ACHN (cell line): Measurements from ENCODE around the gene FAU.

Experiments used
- DNase-seq: peaks from one replicate; pipeline ENCODE4 v3.0.0-alpha.2; 2015
- in situ Hi-C: cut with HindIII; loops from 2 replicates; pipeline ENCODE4 v1.10.0; 2017; ENCODE audit warnings: low sequenced_read_pairs, low pct_ligation_motif_present, low pct_unique_long_range_greater_than_20kb

Gene FAU

GRCh38 chr11:65089621-65090020, 32.3 kb downstream of the FAU start:
- DNase-seq = no peak
- in situ Hi-C loops = no loop called here

DNA sequence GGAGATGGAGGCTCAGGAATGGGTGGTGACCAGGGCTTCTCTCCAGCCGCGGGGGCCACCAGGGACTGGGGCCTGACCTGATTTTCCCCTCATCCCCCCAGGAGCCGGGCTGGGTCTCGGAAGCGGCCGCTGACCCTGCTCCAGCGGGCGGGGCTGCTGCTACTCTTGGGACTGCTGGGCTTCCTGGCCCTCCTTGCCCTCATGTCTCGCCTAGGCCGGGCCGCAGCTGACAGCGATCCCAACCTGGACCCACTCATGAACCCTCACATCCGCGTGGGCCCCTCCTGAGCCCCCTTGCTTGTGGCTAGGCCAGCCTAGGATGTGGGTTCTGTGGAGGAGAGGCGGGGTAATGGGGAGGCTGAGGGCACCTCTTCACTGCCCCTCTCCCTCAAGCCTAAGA, 34.1 kb downstream of the FAU start:
- no peak for DNase-seq
- in situ Hi-C loops = no loop called here

GRCh38 chr11:65087216-65087615, 34.7 kb downstream of the FAU start:
- in situ Hi-C loops = no loop called here
- DNase-seq = no peak

- in situ Hi-C loops = no loop called here
- DNase-seq = no peak
Measured at GRCh38 chr11:65086809-65087208, 35.1 kb downstream of the FAU start.

DNA sequence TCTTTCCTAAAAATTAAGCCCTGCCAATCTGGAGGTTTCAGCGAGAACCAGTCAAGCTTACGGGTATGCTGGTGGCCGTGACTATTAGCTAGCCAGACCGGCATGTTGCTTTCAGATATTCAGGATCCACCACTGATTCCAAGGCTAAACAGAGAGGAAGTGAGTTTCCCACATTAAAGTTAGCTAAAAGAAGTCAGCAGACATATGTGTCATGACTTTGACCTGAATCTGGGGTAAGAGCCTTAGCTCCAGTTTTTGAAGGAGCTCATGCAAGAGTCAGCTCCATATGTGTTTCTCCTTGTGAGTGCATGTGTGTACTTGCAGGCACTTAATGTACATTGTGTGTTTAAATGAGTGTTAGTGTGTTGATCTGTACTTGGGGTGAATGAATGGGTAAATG, 36.5 kb downstream of the FAU start:
- in situ Hi-C loops = no loop called here

GRCh38 chr11:65084598-65085375, 37.1 kb downstream of the FAU start:
- no peak for DNase-seq
- in situ Hi-C loops = no loop called here

More for the DNA sequence above, 36.5 kb downstream of the FAU start:
- no peak for DNase-seq

GRCh38 chr11:65083834-65084597, 37.9 kb downstream of the FAU start, which contains the start of the genes CDCA5 and ZFPL1:
Gene CDCA5 (minus strand): TSS chr11:65084040. CDS start chr11:65083978, 62 bp downstream.
Gene ZFPL1 (plus strand): TSS chr11:65084222. CDS start chr11:65084699, 477 bp downstream.
- DNase-seq = peak; percentile 91
- in situ Hi-C loops = no loop called here

- in situ Hi-C loops = no loop called here
- no peak for DNase-seq
Measured at GRCh38 chr11:65083134-65083833, 38.6 kb downstream of the FAU start.

DNA sequence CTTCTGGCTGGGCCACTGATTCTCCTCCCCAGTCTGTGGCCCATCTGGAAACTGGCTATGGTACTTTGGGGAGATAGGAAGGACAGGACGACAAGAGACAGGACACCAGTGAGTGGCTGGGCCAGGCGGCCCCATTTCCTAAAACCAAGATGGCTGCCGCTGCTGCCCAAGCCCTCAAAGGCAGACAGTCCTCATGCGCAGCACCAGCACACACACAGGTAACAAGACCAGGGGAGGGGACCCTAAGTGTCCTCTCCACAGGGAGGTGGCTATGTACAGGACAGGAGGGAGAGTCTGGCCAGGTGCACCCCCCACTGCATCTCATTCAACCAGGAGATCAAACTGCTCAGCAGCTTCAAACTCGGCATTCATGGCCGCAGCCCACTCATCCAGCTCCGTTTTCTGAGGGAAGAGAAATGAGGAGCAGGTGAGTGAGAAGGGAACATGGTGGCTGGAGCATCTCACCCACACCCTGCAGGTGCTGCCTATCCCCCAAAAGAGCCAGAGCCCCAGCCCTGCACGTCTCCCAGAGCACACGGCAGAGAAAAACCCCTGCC, 43.1 kb downstream of the FAU start:
- no peak for DNase-seq
- in situ Hi-C loops = no loop called here

- in situ Hi-C loops = no loop called here
- peak; percentile 42 for DNase-seq
Measured at GRCh38 chr11:65078151-65078550, 43.8 kb downstream of the FAU start.

DNA sequence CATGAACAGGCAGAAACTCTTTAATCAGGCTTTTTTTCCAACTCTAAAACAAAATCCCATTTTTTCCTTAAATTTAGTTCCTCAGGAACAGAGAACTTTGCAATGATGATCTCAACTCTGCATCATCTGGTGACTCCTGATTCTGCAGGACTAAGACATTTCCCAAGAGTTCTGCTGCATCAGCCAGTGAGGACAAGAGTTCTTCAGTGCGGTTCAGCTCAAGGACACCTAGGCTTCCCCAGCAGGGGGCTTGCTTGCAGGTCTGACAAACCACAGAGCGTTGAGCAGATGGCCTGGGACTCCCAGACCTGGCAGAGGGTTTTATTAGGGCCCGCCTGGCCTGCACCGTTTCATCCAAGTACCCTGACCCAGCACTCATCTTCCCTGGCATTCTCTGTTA, 44.5 kb downstream of the FAU start:
- no peak for DNase-seq

DNA sequence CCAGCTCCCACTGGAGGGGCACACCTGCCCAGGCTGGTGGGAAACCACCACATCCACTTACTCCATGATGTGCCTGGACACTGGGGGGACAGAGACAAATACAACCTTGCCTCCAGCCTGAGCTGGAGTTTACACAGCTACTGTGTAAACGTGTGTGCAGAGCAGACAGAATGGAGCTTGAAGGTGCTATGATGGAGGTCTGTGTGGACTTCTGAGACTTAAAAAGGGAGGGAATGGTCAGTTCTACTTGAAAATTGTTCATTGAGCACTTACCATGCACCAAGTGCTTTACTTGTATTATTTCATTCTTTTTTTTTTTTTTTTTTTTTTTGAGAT, 49.3 kb downstream of the FAU start:
- DNase-seq = no peak
- in situ Hi-C loops = no loop called here

More for the DNA sequence above, 44.5 kb downstream of the FAU start:
- in situ Hi-C loops = no loop called here

- DNase-seq = no peak
- in situ Hi-C loops = no loop called here
Measured at GRCh38 chr11:65071907-65072630, 49.9 kb downstream of the FAU start.
